Kasumi-1 (cell line): ENCODE results near the gene PRKX.
"Not testable (repeated sequence)": the region's sequence is repeated elsewhere in the genome, so short reads cannot be mapped to it uniquely, and the experiment has no call there.

Source experiments
- DNase-seq, 2 experiments: peaks; one replicate each; lab custom pipeline; 2025; lab: John Stamatoyannopoulos, UW

The PRKX gene

GRCh38 chrX:3711331-3711917 is 2.0 kb downstream of the PRKX start:
- DNase-seq: peak; percentile 17 to 19

- not testable (repeated sequence) for DNase-seq
These were observed 5.7 kb downstream of the PRKX start for GRCh38 chrX:3707673-3708274.

GRCh38 chrX:3706481-3706880 is 7.0 kb downstream of the PRKX start:
- no peak for DNase-seq

- DNase-seq: not testable (repeated sequence)
These were observed 10.2 kb downstream of the PRKX start for GRCh38 chrX:3703251-3703650.

GRCh38 chrX:3702095-3702494 is 11.4 kb downstream of the PRKX start:
- not testable (repeated sequence) for DNase-seq

- DNase-seq: not testable (repeated sequence)
These were observed 12.0 kb downstream of the PRKX start for GRCh38 chrX:3701445-3701928.

- DNase-seq: peak; percentile 11 to 12
These were observed 13.5 kb downstream of the PRKX start for GRCh38 chrX:3699821-3700381.

- DNase-seq: no peak
These were observed 15.7 kb downstream of the PRKX start for GRCh38 chrX:3697701-3698279.

- no peak for DNase-seq
These were observed 16.2 kb downstream of the PRKX start for GRCh38 chrX:3697220-3697684.

- DNase-seq: no peak
These were observed 17.9 kb downstream of the PRKX start for GRCh38 chrX:3695536-3695935.

GRCh38 chrX:3690140-3690539 is 23.3 kb downstream of the PRKX start:
- no peak for DNase-seq

GRCh38 chrX:3683236-3683635 is 30.2 kb downstream of the PRKX start:
- not testable (repeated sequence) for DNase-seq

GRCh38 chrX:3680459-3680858 is 33.0 kb downstream of the PRKX start:
- DNase-seq: no peak

- no peak for DNase-seq
These were observed 33.8 kb downstream of the PRKX start for GRCh38 chrX:3679669-3680068.

- no peak for DNase-seq
These were observed 35.1 kb downstream of the PRKX start for GRCh38 chrX:3678328-3678727.

GRCh38 chrX:3674881-3675280 is 38.6 kb downstream of the PRKX start:
- DNase-seq: no peak

GRCh38 chrX:3669841-3670475 is 43.5 kb downstream of the PRKX start:
- DNase-seq: no peak

GRCh38 chrX:3666975-3667374 is 46.5 kb downstream of the PRKX start:
- no peak for DNase-seq

GRCh38 chrX:3664921-3665320 is 48.5 kb downstream of the PRKX start:
- no peak for DNase-seq

GRCh38 chrX:3663576-3664250 is 49.7 kb downstream of the PRKX start:
- peak; percentile 75 to 77 for DNase-seq

- DNase-seq: no peak
These were observed 53.7 kb downstream of the PRKX start for GRCh38 chrX:3659761-3660160.

- no peak for DNase-seq
These were observed 58.3 kb downstream of the PRKX start for GRCh38 chrX:3655181-3655580.
